Measurements from ENCODE around the gene CECR2. TPM values are rescaled to one million over a fixed set of nuclear protein-coding genes. Genes with fewer than 3 reads are reported as not detected.

Gene CECR2
- total and polyA plus RNA-seq, 10 of the 15 experiments (the other 5 are each of a cell fraction or from before 2014, with no cell fraction given) = 0.01 to 0.08 (median 0.01) TPM; not detected in 7

- RAD21 ChIA-PET (ENCODE audit: unreplicated experiment) = no interaction called here
- Histone ChIP-seq H3K9ac (ENCODE audit: control insufficient read depth, insufficient read depth, low read length) (no peak within 1 kb of the TSS), H2AFZ (ENCODE audit: control insufficient read depth, low read depth, low read length) (no peak within 1 kb of the TSS), H3K36me3 (ENCODE audit: control insufficient read depth in 2 of 2, insufficient read depth in 2 of 2, low read length in 1 of 2) (no peaks in the 10 kb centered on the region), H3K79me2 (ENCODE audit: control insufficient read depth, insufficient read depth, low read length) (no peaks in the 10 kb centered on the region), H3K9me3 (replicated peaks; ENCODE audit: control insufficient read depth, insufficient read depth, low read length) (no peaks in the 10 kb centered on the region), H3K27ac (ENCODE audit: control insufficient read depth, insufficient read depth) (no peak within 1 kb of the TSS), H3K4me3 (no peak within 1 kb of the TSS), H4K20me1 (ENCODE audit: control insufficient read depth, insufficient read depth) (no peaks in the 10 kb centered on the region), H3K4me2 (ENCODE audit: control insufficient read depth, insufficient read depth) (no peak within 1 kb of the TSS), H3K4me1 (ENCODE audit: control insufficient read depth, insufficient read depth, low read length) (no peaks in the 10 kb centered on the region), H3K27me3 (replicated peaks in 1 of 2; ENCODE audit: control insufficient read depth in 2 of 2, insufficient read depth in 2 of 2, low read length in 1 of 2) (no peaks in the 10 kb centered on the region; a peak in 1 of 4 replicates)
- CTCF ChIA-PET = no interaction called here
- no TSS peak for BruUV-seq (replicated peaks)
- in situ Hi-C loops (cut with MboI) (no loop called here), intact Hi-C loops (cut with micrococcal nuclease; ENCODE audit: unreplicated experiment) (no loop called here)
- WGBS (ENCODE audit: insufficient coverage, insufficient replicate concordance, low lambda C conversion rate, missing lambda C conversion rate) = 30% methylated on average over 17 of the region's 17 CpGs
- SMC1A ChIA-PET (ENCODE audit: uncharacterized antibody, unreplicated experiment) = interaction anchor here (0.5 to 1.0 kb wide), 3 partner anchors 43 to 170 kb away, joined by 3 read pairs; no protein-coding TSS in a partner anchor
- ATAC-seq = no peak
- no peak for DNase-seq (ENCODE audit: low read depth, low spot score)
- POLR2A ChIA-PET = no interaction called here
- FAIRE-seq = no peak
- TF ChIP-seq HDAC2 (IDR thresholded peaks at IDR 0.05) (no peak), STAT3 (IDR thresholded peaks at IDR 0.05; ENCODE audit: low read depth, low read length) (no peak), BCL3 (IDR thresholded peaks at IDR 0.05; ENCODE audit: borderline replicate concordance, insufficient read depth, low read depth, low read length, poor library complexity, severe bottlenecking) (no peak), MEF2A (IDR thresholded peaks at IDR 0.05; ENCODE audit: insufficient read depth, low read depth, low read length) (no peak), POLR2AphosphoS5 (IDR thresholded peaks at IDR 0.05; ENCODE audit: low read length) (no peak), ETV6 (conservative IDR thresholded peaks at IDR 0.05 in 1 of 2, IDR thresholded peaks at IDR 0.05 in 1 of 2; ENCODE audit: borderline replicate concordance in 1 of 2, low read depth in 1 of 2) (no peak), EGR1 (IDR thresholded peaks at IDR 0.05; ENCODE audit: borderline replicate concordance in 1 of 2, low read depth in 2 of 2, low read length in 2 of 2) (no peak), KLF5 (IDR thresholded peaks at IDR 0.05; ENCODE audit: partially characterized antibody) (no peak), KDM1A (IDR thresholded peaks at IDR 0.05; ENCODE audit: borderline replicate concordance) (no peak), RBBP5 (conservative IDR thresholded peaks at IDR 0.05) (no peak), MYC (IDR thresholded peaks at IDR 0.05; ENCODE audit: insufficient read depth, insufficient read length, insufficient replicate concordance, low read length, severe bottlenecking) (no peak)
- TF ChIP-seq, protein P1, sequence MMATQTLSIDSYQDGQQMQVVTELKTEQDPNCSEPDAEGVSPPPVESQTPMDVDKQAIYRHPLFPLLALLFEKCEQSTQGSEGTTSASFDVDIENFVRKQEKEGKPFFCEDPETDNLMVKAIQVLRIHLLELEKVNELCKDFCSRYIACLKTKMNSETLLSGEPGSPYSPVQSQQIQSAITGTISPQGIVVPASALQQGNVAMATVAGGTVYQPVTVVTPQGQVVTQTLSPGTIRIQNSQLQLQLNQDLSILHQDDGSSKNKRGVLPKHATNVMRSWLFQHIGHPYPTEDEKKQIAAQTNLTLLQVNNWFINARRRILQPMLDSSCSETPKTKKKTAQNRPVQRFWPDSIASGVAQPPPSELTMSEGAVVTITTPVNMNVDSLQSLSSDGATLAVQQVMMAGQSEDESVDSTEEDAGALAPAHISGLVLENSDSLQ (IDR thresholded peaks at IDR 0.05) = no peak
- TF ChIP-seq, protein P2, sequence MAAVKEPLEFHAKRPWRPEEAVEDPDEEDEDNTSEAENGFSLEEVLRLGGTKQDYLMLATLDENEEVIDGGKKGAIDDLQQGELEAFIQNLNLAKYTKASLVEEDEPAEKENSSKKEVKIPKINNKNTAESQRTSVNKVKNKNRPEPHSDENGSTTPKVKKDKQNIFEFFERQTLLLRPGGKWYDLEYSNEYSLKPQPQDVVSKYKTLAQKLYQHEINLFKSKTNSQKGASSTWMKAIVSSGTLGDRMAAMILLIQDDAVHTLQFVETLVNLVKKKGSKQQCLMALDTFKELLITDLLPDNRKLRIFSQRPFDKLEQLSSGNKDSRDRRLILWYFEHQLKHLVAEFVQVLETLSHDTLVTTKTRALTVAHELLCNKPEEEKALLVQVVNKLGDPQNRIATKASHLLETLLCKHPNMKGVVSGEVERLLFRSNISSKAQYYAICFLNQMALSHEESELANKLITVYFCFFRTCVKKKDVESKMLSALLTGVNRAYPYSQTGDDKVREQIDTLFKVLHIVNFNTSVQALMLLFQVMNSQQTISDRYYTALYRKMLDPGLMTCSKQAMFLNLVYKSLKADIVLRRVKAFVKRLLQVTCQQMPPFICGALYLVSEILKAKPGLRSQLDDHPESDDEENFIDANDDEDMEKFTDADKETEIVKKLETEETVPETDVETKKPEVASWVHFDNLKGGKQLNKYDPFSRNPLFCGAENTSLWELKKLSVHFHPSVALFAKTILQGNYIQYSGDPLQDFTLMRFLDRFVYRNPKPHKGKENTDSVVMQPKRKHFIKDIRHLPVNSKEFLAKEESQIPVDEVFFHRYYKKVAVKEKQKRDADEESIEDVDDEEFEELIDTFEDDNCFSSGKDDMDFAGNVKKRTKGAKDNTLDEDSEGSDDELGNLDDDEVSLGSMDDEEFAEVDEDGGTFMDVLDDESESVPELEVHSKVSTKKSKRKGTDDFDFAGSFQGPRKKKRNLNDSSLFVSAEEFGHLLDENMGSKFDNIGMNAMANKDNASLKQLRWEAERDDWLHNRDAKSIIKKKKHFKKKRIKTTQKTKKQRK (IDR thresholded peaks at IDR 0.05; ENCODE audit: low read depth, low read length) = no peak
Measured at GRCh38 chr22:17562906-17563870, 193.9 kb downstream of the CECR2 start, which contains the start of gene SLC25A18. TSS of gene SLC25A18 (plus strand) at chr22:17563498. CDS start at chr22:17579945, 16,447 bp downstream.
